ENCODE data around the gene BIRC3. TPM values are rescaled to one million over a fixed set of nuclear protein-coding genes. Genes with fewer than 3 reads are reported as not detected.

Gene BIRC3
- polyA plus RNA-seq, 1 donor (not counting 4 experiments of a cell fraction or from before 2014, with no cell fraction given) = 2.1 TPM

- no peaks in the 10 kb centered on the region for H3K79me2 ChIP-seq (ENCODE audit: control insufficient read depth, insufficient read depth, low read length)
- peak overlapping the region; percentile 81 for H3K4me2 ChIP-seq (ENCODE audit: control insufficient read depth, extremely low read depth, insufficient read depth, low read depth, low read length)
- H3K4me3 ChIP-seq (ENCODE audit: control insufficient read depth in 2 of 3, extremely low read depth in 1 of 3, insufficient read depth in 2 of 3, low read depth in 1 of 3, low read length in 3 of 3) = peak overlapping the region in 2 of 3 experiments; percentile 41 to 52
- H3K9ac ChIP-seq (ENCODE audit: control insufficient read depth, extremely low read depth, insufficient read depth, low read length) = peak overlapping the region; percentile 84
- no peak for TF ChIP-seq EZH2 (IDR thresholded peaks at IDR 0.05; ENCODE audit: low read length)
- TF ChIP-seq CTCF (optimal IDR thresholded peaks at IDR 0.05 in 1 of 3, IDR thresholded peaks at IDR 0.05 in 1 of 3, conservative IDR thresholded peaks at IDR 0.05 in 1 of 3; ENCODE audit: extremely low read depth in 1 of 3, insufficient read depth in 2 of 3, low read length in 3 of 3) = no peak
- peaks cover 3% of the 10 kb centered on the region for H3K9me3 ChIP-seq (ENCODE audit: control insufficient read depth, low read depth, low read length)
- H2AFZ ChIP-seq (ENCODE audit: control insufficient read depth, low read length) = peak overlapping the region; percentile 67
- DNase-seq (ENCODE audit: low read depth, low spot score) (no peak), FAIRE-seq (no peak)
- H3K27ac ChIP-seq (ENCODE audit: control insufficient read depth, insufficient read depth, low read length) = peak overlapping the region; percentile 95
- no peaks in the 10 kb centered on the region for H3K9me1 ChIP-seq (ENCODE audit: control insufficient read depth, extremely low read depth, insufficient read depth, low read length)
- dilution Hi-C loops (cut with MboI; ENCODE audit: extremely low pct_ligation_motif_present, low sequenced_read_pairs) = no loop called here
- H3K4me1 ChIP-seq (ENCODE audit: control insufficient read depth, extremely low read depth, insufficient read depth, low read length) = peaks cover 45% of the 10 kb centered on the region
- H4K20me1 ChIP-seq (ENCODE audit: control insufficient read depth, extremely low read depth, insufficient read depth, low read length) = no peaks in the 10 kb centered on the region
- H3K27me3 ChIP-seq (ENCODE audit: control insufficient read depth, extremely low read depth, insufficient read depth, low read length) = no peaks in the 10 kb centered on the region
- no peaks in the 10 kb centered on the region for H3K36me3 ChIP-seq (ENCODE audit: control insufficient read depth in 2 of 2, extremely low read depth in 1 of 2, insufficient read depth in 2 of 2, low read length in 2 of 2)
Observed at GRCh38 chr11:102305352-102306047, 11.8 kb upstream of the BIRC3 start.

GRCh38 chr11:102306048-102306597 is 11.2 kb upstream of the BIRC3 start:
- Histone ChIP-seq H3K36me3 (ENCODE audit: control insufficient read depth in 2 of 2, extremely low read depth in 1 of 2, insufficient read depth in 2 of 2, low read length in 2 of 2) (no peaks in the 10 kb centered on the region), H3K79me2 (ENCODE audit: control insufficient read depth, insufficient read depth, low read length) (no peaks in the 10 kb centered on the region), H3K9me3 (ENCODE audit: control insufficient read depth, low read depth, low read length) (peaks cover 3% of the 10 kb centered on the region), H3K4me1 (ENCODE audit: control insufficient read depth, extremely low read depth, insufficient read depth, low read length) (peaks cover 45% of the 10 kb centered on the region), H3K4me3 (ENCODE audit: control insufficient read depth in 2 of 3, extremely low read depth in 1 of 3, insufficient read depth in 2 of 3, low read depth in 1 of 3, low read length in 3 of 3) (peak overlapping the region in 2 of 3 experiments; percentile 41 to 52), H3K27me3 (ENCODE audit: control insufficient read depth, extremely low read depth, insufficient read depth, low read length) (no peaks in the 10 kb centered on the region), H3K4me2 (ENCODE audit: control insufficient read depth, extremely low read depth, insufficient read depth, low read depth, low read length) (peak overlapping the region; percentile 81), H2AFZ (ENCODE audit: control insufficient read depth, low read length) (peak overlapping the region; percentile 67), H3K27ac (ENCODE audit: control insufficient read depth, insufficient read depth, low read length) (peak overlapping the region; percentile 95), H3K9ac (ENCODE audit: control insufficient read depth, extremely low read depth, insufficient read depth, low read length) (peak overlapping the region; percentile 84), H4K20me1 (ENCODE audit: control insufficient read depth, extremely low read depth, insufficient read depth, low read length) (no peaks in the 10 kb centered on the region), H3K9me1 (ENCODE audit: control insufficient read depth, extremely low read depth, insufficient read depth, low read length) (no peaks in the 10 kb centered on the region)
- FAIRE-seq (peak; percentile 94), DNase-seq (ENCODE audit: low read depth, low spot score) (peak; percentile 90)
- no peak for TF ChIP-seq EZH2 (IDR thresholded peaks at IDR 0.05; ENCODE audit: low read length)
- peak; percentile 11 to 41 (median 37) for TF ChIP-seq CTCF (optimal IDR thresholded peaks at IDR 0.05 in 1 of 3, IDR thresholded peaks at IDR 0.05 in 1 of 3, conservative IDR thresholded peaks at IDR 0.05 in 1 of 3; ENCODE audit: extremely low read depth in 1 of 3, insufficient read depth in 2 of 3, low read length in 3 of 3)
- dilution Hi-C loops (cut with MboI; ENCODE audit: extremely low pct_ligation_motif_present, low sequenced_read_pairs) = no loop called here

All from keratinocyte (primary cell).